HG02943 (cell line): Measurements from ENCODE around the gene MPZL1.

Experiments
- ATAC-seq: cut with Tn5 transposase; IDR thresholded peaks from one replicate; pipeline ENCODE4 v1.9.1; 2021; ENCODE audit warnings: mild to moderate bottlenecking, low read depth, moderate library complexity; ENCODE audit not compliant: unreplicated experiment

The MPZL1 gene

GRCh38 chr1:167833904-167834303 lies 112.1 kb downstream of the MPZL1 start:
- ATAC-seq: no peak

- no peak for ATAC-seq
Observed at GRCh38 chr1:167836197-167836596, 114.4 kb downstream of the MPZL1 start.

GRCh38 chr1:167837326-167837725 lies 115.5 kb downstream of the MPZL1 start:
- no peak for ATAC-seq

- ATAC-seq: no peak
Observed at GRCh38 chr1:167839009-167839408, 117.2 kb downstream of the MPZL1 start.
